Measurements from ENCODE around the gene GLIPR1.
"Not testable (repeated sequence)": the region's sequence is repeated elsewhere in the genome, so short reads cannot be mapped to it uniquely, and the experiment has no call there.

GRCh38 chr12:75457866-75458265 is 22.7 kb upstream of the GLIPR1 start:
- not testable (repeated sequence) for TF ChIP-seq CTCF (IDR thresholded peaks at IDR 0.05 in 2 of 3, conservative IDR thresholded peaks at IDR 0.05 in 1 of 3; ENCODE audit: control insufficient read depth in 2 of 3, extremely low read depth in 1 of 3, insufficient read depth in 1 of 3, low read depth in 3 of 3, low read length in 3 of 3); ATF3 (IDR thresholded peaks at IDR 0.05; ENCODE audit: borderline replicate concordance, extremely low read depth, low read depth, low read length); POLR2A (IDR thresholded peaks at IDR 0.05; ENCODE audit: low read depth, low read length); TAF1 (IDR thresholded peaks at IDR 0.05; ENCODE audit: borderline replicate concordance, low read depth, low read length); RCOR1 (conservative IDR thresholded peaks at IDR 0.05; ENCODE audit: low read depth, low read length); GABPA (IDR thresholded peaks at IDR 0.05; ENCODE audit: low read depth); SP1 (IDR thresholded peaks at IDR 0.05; ENCODE audit: low read depth, low read length); SPI1 (IDR thresholded peaks at IDR 0.05; ENCODE audit: borderline replicate concordance, insufficient read depth, low read depth, low read length); YY1 (IDR thresholded peaks at IDR 0.05; ENCODE audit: low read depth, low read length); NRF1 (conservative IDR thresholded peaks at IDR 0.05; ENCODE audit: low read depth, low read length)
- TF ChIP-seq, protein P1, sequence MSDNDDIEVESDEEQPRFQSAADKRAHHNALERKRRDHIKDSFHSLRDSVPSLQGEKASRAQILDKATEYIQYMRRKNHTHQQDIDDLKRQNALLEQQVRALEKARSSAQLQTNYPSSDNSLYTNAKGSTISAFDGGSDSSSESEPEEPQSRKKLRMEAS (IDR thresholded peaks at IDR 0.05; ENCODE audit: low read depth, low read length): not testable (repeated sequence)

Data from GM12878 (cell line).